Measurements from ENCODE around the gene MICAL3.

MICAL3 gene

DNA sequence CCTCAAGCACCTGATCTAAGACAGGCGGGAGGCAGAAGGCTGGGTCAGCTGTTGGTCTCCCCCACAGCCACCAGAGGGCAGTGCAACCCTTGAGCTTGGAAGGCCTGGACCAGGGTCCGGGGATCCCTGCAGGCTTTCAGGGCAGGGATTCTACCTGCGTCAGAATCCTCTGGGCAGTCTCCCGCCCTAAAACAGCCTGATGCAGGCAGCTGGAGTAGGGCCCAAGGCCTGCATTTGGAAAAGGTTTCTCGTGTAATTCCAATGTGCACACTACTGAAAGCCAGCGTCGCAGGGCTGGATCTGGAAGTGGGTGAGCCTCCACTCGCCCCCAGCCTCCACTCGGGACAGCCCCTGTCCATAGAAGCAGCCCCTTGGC is 281.8 kb downstream of the MICAL3 start:
- no peak for TF ChIP-seq POLR2AphosphoS5 (IDR thresholded peaks at IDR 0.05; ENCODE audit: low read depth, low read length)
- TF ChIP-seq, protein P1, sequence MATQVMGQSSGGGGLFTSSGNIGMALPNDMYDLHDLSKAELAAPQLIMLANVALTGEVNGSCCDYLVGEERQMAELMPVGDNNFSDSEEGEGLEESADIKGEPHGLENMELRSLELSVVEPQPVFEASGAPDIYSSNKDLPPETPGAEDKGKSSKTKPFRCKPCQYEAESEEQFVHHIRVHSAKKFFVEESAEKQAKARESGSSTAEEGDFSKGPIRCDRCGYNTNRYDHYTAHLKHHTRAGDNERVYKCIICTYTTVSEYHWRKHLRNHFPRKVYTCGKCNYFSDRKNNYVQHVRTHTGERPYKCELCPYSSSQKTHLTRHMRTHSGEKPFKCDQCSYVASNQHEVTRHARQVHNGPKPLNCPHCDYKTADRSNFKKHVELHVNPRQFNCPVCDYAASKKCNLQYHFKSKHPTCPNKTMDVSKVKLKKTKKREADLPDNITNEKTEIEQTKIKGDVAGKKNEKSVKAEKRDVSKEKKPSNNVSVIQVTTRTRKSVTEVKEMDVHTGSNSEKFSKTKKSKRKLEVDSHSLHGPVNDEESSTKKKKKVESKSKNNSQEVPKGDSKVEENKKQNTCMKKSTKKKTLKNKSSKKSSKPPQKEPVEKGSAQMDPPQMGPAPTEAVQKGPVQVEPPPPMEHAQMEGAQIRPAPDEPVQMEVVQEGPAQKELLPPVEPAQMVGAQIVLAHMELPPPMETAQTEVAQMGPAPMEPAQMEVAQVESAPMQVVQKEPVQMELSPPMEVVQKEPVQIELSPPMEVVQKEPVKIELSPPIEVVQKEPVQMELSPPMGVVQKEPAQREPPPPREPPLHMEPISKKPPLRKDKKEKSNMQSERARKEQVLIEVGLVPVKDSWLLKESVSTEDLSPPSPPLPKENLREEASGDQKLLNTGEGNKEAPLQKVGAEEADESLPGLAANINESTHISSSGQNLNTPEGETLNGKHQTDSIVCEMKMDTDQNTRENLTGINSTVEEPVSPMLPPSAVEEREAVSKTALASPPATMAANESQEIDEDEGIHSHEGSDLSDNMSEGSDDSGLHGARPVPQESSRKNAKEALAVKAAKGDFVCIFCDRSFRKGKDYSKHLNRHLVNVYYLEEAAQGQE (IDR thresholded peaks at IDR 0.05; ENCODE audit: insufficient read depth in 1 of 2, low read depth in 2 of 2, low read length in 2 of 2): no peak
- TF ChIP-seq FOXP2 (optimal IDR thresholded peaks at IDR 0.05; ENCODE audit: borderline replicate concordance, extremely low read depth, extremely low read length, insufficient read depth): no peak
- no peak for TF ChIP-seq SIN3A (IDR thresholded peaks at IDR 0.05; ENCODE audit: borderline replicate concordance, insufficient read depth, low read length)
- TF ChIP-seq TAF1 (IDR thresholded peaks at IDR 0.05; ENCODE audit: borderline replicate concordance, insufficient read depth, low read length): no peak

DNA sequence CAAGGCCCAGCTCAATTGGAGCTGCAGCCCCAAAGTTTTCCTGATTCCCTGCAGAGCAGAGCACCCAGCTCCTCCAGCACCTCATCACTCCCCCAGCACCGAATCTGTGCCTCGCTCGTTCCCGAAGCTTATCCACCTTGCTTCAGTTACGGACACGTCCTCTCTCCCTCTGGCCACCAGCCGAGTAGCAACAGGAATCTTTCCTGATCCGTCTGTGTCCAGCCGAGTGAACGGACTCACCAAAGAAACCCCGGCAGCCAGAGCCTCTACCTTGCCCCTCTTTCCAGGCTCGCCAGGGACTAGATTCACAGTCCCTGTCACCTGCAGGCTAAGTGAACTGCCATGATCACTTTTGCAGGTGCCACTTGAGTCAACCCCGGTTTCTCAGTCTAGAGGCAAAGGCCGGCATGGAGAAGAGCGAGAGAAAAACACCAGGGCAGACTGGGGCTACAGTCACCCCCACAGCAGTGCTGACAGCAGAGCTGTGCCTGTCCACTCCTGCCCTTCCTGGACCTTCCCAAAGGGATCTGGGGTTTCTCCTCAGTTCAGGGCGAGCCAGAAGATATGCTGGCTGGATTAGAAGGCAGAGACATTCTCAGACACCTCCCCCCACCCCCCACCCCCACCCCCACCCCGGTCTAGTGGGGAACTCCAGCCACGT is 282.4 kb downstream of the MICAL3 start:
- TF ChIP-seq FOXP2 (optimal IDR thresholded peaks at IDR 0.05; ENCODE audit: borderline replicate concordance, extremely low read depth, extremely low read length, insufficient read depth) (no peak), POLR2AphosphoS5 (IDR thresholded peaks at IDR 0.05; ENCODE audit: low read depth, low read length) (no peak)

DNA sequence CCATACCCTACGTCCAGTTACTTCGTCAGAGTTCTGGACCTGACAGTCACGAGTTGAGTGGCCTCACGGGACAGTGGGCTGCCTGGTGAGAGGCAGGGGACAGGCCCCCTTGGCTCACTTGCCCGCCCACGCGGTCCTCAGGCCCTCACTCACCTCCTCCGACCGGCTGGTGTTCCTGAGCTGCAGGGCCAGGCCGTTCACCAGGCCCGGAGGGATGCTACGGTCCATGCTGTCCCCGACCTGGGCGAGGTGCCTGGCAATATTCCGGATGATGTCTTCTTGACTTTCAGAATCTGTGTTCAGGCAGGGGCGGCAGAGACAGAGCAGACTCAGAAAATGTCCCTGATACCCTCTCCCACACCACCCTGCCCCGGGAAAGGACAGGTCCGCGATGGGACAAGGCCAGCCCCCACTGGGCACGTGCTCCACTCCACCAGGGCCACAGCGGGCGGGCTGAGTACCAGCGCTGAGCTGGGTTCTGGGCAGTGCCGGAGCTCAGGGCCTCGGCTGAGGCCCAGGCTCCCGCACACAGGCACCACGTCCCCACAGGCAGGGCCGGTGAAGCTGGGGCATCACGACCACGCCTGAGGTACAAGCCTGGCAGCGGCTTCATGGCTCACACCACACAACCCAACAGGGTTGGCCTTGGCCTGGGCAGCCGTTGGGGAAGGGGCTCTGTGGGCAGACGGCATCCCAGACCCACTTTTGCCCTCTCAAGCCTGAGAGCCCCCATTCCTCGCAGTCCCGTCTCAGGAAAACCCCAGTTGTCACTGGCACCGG is 285.0 kb downstream of the MICAL3 start:
- TF ChIP-seq FOXP2 (optimal IDR thresholded peaks at IDR 0.05; ENCODE audit: borderline replicate concordance, extremely low read depth, extremely low read length, insufficient read depth): no peak
- no peak for TF ChIP-seq SIN3A (IDR thresholded peaks at IDR 0.05; ENCODE audit: borderline replicate concordance, insufficient read depth, low read length)
- no peak for TF ChIP-seq POLR2AphosphoS5 (IDR thresholded peaks at IDR 0.05; ENCODE audit: low read depth, low read length)
- TF ChIP-seq, protein P1 (IDR thresholded peaks at IDR 0.05; ENCODE audit: insufficient read depth in 1 of 2, low read depth in 2 of 2, low read length in 2 of 2): no peak
- TF ChIP-seq TAF1 (IDR thresholded peaks at IDR 0.05; ENCODE audit: borderline replicate concordance, insufficient read depth, low read length): no peak

DNA sequence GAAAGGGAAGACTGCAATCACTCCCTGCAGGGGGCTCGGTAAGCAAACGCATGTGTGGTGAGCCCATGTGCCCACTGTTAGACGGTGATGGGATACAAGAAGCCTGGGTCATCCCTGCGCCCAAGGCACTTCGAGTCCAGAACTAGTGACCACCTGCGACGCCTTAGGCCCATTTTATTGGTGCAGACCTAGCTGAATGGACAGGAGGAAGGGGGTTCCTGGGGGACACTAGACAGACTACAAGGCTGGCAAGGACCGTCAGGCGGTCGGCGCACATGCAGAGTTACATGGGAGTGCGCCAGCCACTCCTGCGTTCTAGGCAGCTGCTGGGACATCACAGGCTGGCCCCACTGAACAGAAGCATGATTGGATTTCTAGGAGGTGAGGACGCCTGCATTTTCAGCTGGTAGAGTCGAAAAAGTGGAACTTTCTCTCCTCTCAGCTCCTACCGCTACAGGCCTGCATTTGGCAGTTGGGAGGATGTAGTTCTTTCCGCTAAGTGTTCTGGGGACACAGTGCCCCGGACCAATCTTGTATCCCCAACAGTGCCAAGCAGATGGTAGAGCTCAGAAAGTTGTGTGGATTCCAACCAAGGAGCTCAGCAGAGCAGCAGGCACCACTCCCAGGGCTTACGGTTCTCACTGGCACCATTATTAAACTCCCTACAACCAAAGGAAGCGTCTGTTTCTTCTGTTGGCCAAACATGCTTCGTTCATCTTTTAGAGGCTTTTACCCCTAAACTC is 285.8 kb downstream of the MICAL3 start:
- TF ChIP-seq FOXP2 (optimal IDR thresholded peaks at IDR 0.05; ENCODE audit: borderline replicate concordance, extremely low read depth, extremely low read length, insufficient read depth): no peak
- no peak for TF ChIP-seq TAF1 (IDR thresholded peaks at IDR 0.05; ENCODE audit: borderline replicate concordance, insufficient read depth, low read length)
- no peak for TF ChIP-seq SIN3A (IDR thresholded peaks at IDR 0.05; ENCODE audit: borderline replicate concordance, insufficient read depth, low read length)
- no peak for TF ChIP-seq POLR2AphosphoS5 (IDR thresholded peaks at IDR 0.05; ENCODE audit: low read depth, low read length)
- TF ChIP-seq, protein P1 (IDR thresholded peaks at IDR 0.05; ENCODE audit: insufficient read depth in 1 of 2, low read depth in 2 of 2, low read length in 2 of 2): no peak

All from PFSK-1 (cell line).